CD14-positive monocyte (primary cell): ENCODE data around the gene CAMK1D. TPM values are rescaled to one million over a fixed set of nuclear protein-coding genes. Genes with fewer than 3 reads are reported as not detected.
A peak's percentile ranks its signal among the peaks of the same experiment; 100 is the strongest.
"Not testable (repeated sequence)": the region's sequence is repeated elsewhere in the genome, so short reads cannot be mapped to it uniquely, and the experiment has no call there.

Experiments used
- DNase-seq, 3 donors: peaks; one replicate each; pipeline ENCODE4 v3.0.0-alpha.2; 2011 to 2022
- H2AFZ ChIP-seq: 2 replicates; pipeline ENCODE4 v1.6.0; 2012; ENCODE audit warnings: mild to moderate bottlenecking, low read depth, low read length, inconsistent platforms; ENCODE audit not compliant: insufficient read depth, poor library complexity, severe bottlenecking
- H3K27ac ChIP-seq, 2 donors: 1 replicate in 1 of 2; 2 replicates in 1 of 2; pipeline ENCODE4 v1.5.1; 2012 to 2013; ENCODE audit warnings: low read length in 2 of 2, control low read depth in 1 of 2, inconsistent platforms in 1 of 2, low read depth in 1 of 2, mild to moderate bottlenecking in 1 of 2
- H3K27me3 ChIP-seq, 2 donors: one replicate each; pipeline versions ENCODE4 v1.6.0 to v1.6.1; 2011 to 2013; ENCODE audit warnings: low read length in 2 of 2; ENCODE audit not compliant: control insufficient read depth in 2 of 2, insufficient read depth in 2 of 2
- H3K36me3 ChIP-seq, 2 donors: replicated peaks in 1 of 2; 1 replicate in 1 of 2; 2 replicates in 1 of 2; pipeline versions ENCODE4 v1.5.1 to v1.6.1; 2012 to 2013; ENCODE audit warnings: low read length in 2 of 2, control low read depth in 1 of 2, inconsistent platforms in 1 of 2, mild to moderate bottlenecking in 1 of 2; ENCODE audit not compliant: insufficient read depth in 2 of 2, control insufficient read depth in 1 of 2
- H3K4me1 ChIP-seq, 2 donors: 1 replicate in 1 of 2; 2 replicates in 1 of 2; pipeline versions ENCODE4 v1.5.1 to v1.6.1; 2012 to 2013; ENCODE audit warnings: low read length in 2 of 2, control low read depth in 1 of 2, inconsistent platforms in 1 of 2, mild to moderate bottlenecking in 1 of 2, moderate library complexity in 1 of 2; ENCODE audit not compliant: insufficient read depth in 2 of 2, control insufficient read depth in 1 of 2
- H3K4me2 ChIP-seq: replicated peaks from 2 replicates; pipeline ENCODE3; 2012; ENCODE audit warnings: low read length, moderate library complexity, mild to moderate bottlenecking; ENCODE audit not compliant: poor library complexity, severe bottlenecking; ENCODE audit errors: extremely low read depth
- H3K4me3 ChIP-seq, 3 experiments: fragments of 200-600 bp in 1 of 3; sonication (generic) in 1 of 3; replicated peaks in 1 of 3; 1 replicate in 2 of 3; 2 replicates in 1 of 3; pipeline ENCODE4 v1.5.1; 2011 to 2013; ENCODE audit warnings: low read length in 3 of 3, mild to moderate bottlenecking in 3 of 3, control low read depth in 2 of 3, low read depth in 2 of 3, inconsistent platforms in 1 of 3, moderate library complexity in 1 of 3
- H3K79me2 ChIP-seq: 2 replicates; pipeline ENCODE4 v1.6.0; 2012; ENCODE audit warnings: mild to moderate bottlenecking, control low read depth, inconsistent platforms, low read length, moderate library complexity; ENCODE audit not compliant: insufficient read depth
- H3K9ac ChIP-seq: 2 replicates; pipeline ENCODE4 v1.6.0; 2017; ENCODE audit warnings: low read length, mild to moderate bottlenecking; ENCODE audit not compliant: insufficient read depth, poor library complexity, severe bottlenecking
- H3K9me3 ChIP-seq, 2 donors: replicated peaks in 1 of 2; 1 replicate in 1 of 2; 2 replicates in 1 of 2; pipeline versions ENCODE4 v1.5.1 to v1.6.1; 2012 to 2013; ENCODE audit warnings: low read length in 2 of 2, control low read depth in 1 of 2; ENCODE audit not compliant: control insufficient read depth in 1 of 2, insufficient read depth in 1 of 2
- H4K20me1 ChIP-seq: 2 replicates; pipeline ENCODE4 v1.6.0; 2012; ENCODE audit warnings: mild to moderate bottlenecking, low read length, control low read depth, moderate library complexity; ENCODE audit not compliant: insufficient read depth
- H3K27ac Mint-ChIP-seq, 7 donors: one replicate each; pipeline ENCODE4 v1.8.0; 2020; ENCODE audit warnings: mild to moderate bottlenecking in 7 of 7, mixed read lengths in 7 of 7, moderate library complexity in 6 of 7, inconsistent platforms in 2 of 7
- H3K27me3 Mint-ChIP-seq, 3 donors: one replicate each; pipeline ENCODE4 v1.8.0; 2021 to 2022; ENCODE audit warnings: low read depth in 3 of 3, mild to moderate bottlenecking in 3 of 3, mixed read lengths in 3 of 3, moderate library complexity in 3 of 3, inconsistent platforms in 1 of 3
- H3K36me3 Mint-ChIP-seq, 2 donors: one replicate each; pipeline ENCODE4 v1.8.0; 2020; ENCODE audit warnings: mixed read lengths in 2 of 2, inconsistent platforms in 1 of 2, mild to moderate bottlenecking in 1 of 2
- H3K4me1 Mint-ChIP-seq: one replicate; pipeline ENCODE4 v1.8.0; 2020; ENCODE audit warnings: mild to moderate bottlenecking, mixed read lengths
- H3K4me3 Mint-ChIP-seq, 2 donors: one replicate each; pipeline ENCODE4 v1.8.0; 2020; ENCODE audit warnings: mild to moderate bottlenecking in 2 of 2, mixed read lengths in 2 of 2, moderate library complexity in 1 of 2
- H3K9me3 Mint-ChIP-seq, 7 donors: one replicate each; pipeline ENCODE4 v1.8.0; 2020 to 2022; ENCODE audit warnings: mixed read lengths in 7 of 7, mild to moderate bottlenecking in 6 of 7, moderate library complexity in 6 of 7, inconsistent platforms in 2 of 7
- WGBS: methylation state at CpG from one replicate; pipeline ENCODE4 v1.1.5; 2013; ENCODE audit warnings: missing lambda C conversion rate; ENCODE audit not compliant: insufficient coverage; 5-methylcytosine and 5-hydroxymethylcytosine counted together
- intact Hi-C, 2 donors: fragments of 100-400 bp; cut with micrococcal nuclease; formaldehyde crosslinking; loops; one replicate each; pipeline versions ENCODE4 v1.15.0 to v1.15.1; 2023
- polyA plus RNA-seq, 3 donors: library from polyadenylated mRNA; depleted of rRNA in 1 of 3; unstranded in 2 of 3; stranded (reverse) in 1 of 3; fragments of 300-500 nt in 2 of 3; fragments of >200 nt in 1 of 3; fragmentation: Illumina TruSeq in 2 of 3; gene quantifications; 1 replicate in 2 of 3; 2 replicates in 1 of 3; pipeline ENCODE4 v1.2.3, GENCODE V29; 2012 to 2021
- TF ChIP-seq, protein P1 (sequence below): fragments of 200-600 bp; IDR thresholded peaks from one replicate; pipeline ENCODE4 v1.8.0; 2022; ENCODE audit warnings: antibody characterized with exemption, mild to moderate bottlenecking

CAMK1D gene
- polyA plus RNA-seq, 3 donors, result 6.7 to 11.8 (median 7.1) TPM

GRCh38 chr10:12491491-12491890, 142.1 kb downstream of the CAMK1D start:
- no peak overlapping the region for H3K27ac ChIP-seq
- H4K20me1 ChIP-seq, result peaks cover 75% of the 10 kb centered on the region
- no peak overlapping the region for H3K4me3 ChIP-seq
- Mint-ChIP-seq H3K4me1 (no peaks in the 10 kb centered on the region), H3K9me3 (peaks cover 0 to 3% (median 0%) of the 10 kb centered on the region in 7 donors), H3K4me3 (no peak overlapping the region), H3K27ac (no peak overlapping the region), H3K27me3 (peaks cover 0 to 6% (median 5%) of the 10 kb centered on the region in 3 donors), H3K36me3 (no peaks in the 10 kb centered on the region)
- no peak for DNase-seq
- H3K4me2 ChIP-seq, result no peak overlapping the region
- 100% methylated on average over 5 of the region's 10 CpGs for whole genome bisulfite sequencing
- no peaks in the 10 kb centered on the region for H3K36me3 ChIP-seq
- H2AFZ ChIP-seq, result no peak overlapping the region
- H3K27me3 ChIP-seq, result no peaks in the 10 kb centered on the region
- no peaks in the 10 kb centered on the region for H3K9me3 ChIP-seq
- H3K79me2 ChIP-seq, result no peaks in the 10 kb centered on the region
- TF ChIP-seq, protein P1, sequence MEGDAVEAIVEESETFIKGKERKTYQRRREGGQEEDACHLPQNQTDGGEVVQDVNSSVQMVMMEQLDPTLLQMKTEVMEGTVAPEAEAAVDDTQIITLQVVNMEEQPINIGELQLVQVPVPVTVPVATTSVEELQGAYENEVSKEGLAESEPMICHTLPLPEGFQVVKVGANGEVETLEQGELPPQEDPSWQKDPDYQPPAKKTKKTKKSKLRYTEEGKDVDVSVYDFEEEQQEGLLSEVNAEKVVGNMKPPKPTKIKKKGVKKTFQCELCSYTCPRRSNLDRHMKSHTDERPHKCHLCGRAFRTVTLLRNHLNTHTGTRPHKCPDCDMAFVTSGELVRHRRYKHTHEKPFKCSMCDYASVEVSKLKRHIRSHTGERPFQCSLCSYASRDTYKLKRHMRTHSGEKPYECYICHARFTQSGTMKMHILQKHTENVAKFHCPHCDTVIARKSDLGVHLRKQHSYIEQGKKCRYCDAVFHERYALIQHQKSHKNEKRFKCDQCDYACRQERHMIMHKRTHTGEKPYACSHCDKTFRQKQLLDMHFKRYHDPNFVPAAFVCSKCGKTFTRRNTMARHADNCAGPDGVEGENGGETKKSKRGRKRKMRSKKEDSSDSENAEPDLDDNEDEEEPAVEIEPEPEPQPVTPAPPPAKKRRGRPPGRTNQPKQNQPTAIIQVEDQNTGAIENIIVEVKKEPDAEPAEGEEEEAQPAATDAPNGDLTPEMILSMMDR, result no peak
- intact Hi-C loops, result no loop called here
- H3K9ac ChIP-seq, result no peak overlapping the region
- no peaks in the 10 kb centered on the region for H3K4me1 ChIP-seq

- TF ChIP-seq, protein P1, result no peak
- H3K4me2 ChIP-seq, result no peak overlapping the region
- Mint-ChIP-seq H3K9me3 (peaks cover 0 to 3% (median 0%) of the 10 kb centered on the region in 7 donors), H3K36me3 (no peaks in the 10 kb centered on the region), H3K27ac (peak overlapping the region in 1 of 7 donors; percentile 64), H3K4me1 (no peaks in the 10 kb centered on the region), H3K27me3 (peaks cover 3 to 6% (median 5%) of the 10 kb centered on the region in 3 donors), H3K4me3 (no peak overlapping the region)
- no peak overlapping the region for H2AFZ ChIP-seq
- H3K27ac ChIP-seq, result no peak overlapping the region
- H3K9ac ChIP-seq, result no peak overlapping the region
- no peak for DNase-seq
- no peaks in the 10 kb centered on the region for H3K79me2 ChIP-seq
- H3K9me3 ChIP-seq, result no peaks in the 10 kb centered on the region
- H3K4me1 ChIP-seq, result no peaks in the 10 kb centered on the region
- H4K20me1 ChIP-seq, result peaks cover 75% of the 10 kb centered on the region
- WGBS, result 96% methylated on average over 7 of the region's 8 CpGs
- no peak overlapping the region for H3K4me3 ChIP-seq
- H3K27me3 ChIP-seq, result no peaks in the 10 kb centered on the region
- H3K36me3 ChIP-seq, result no peaks in the 10 kb centered on the region
- intact Hi-C loops, result no loop called here
Observed at GRCh38 chr10:12492016-12492415, 142.7 kb downstream of the CAMK1D start.

GRCh38 chr10:12497046-12497445, 147.7 kb downstream of the CAMK1D start:
- H3K9ac ChIP-seq, DNase-seq, H3K79me2 ChIP-seq, H3K9me3 ChIP-seq, H3K36me3 Mint-ChIP-seq, H3K27ac Mint-ChIP-seq, H3K27ac ChIP-seq, H3K4me3 Mint-ChIP-seq, H3K4me2 ChIP-seq, H2AFZ ChIP-seq, H3K4me3 ChIP-seq, H3K36me3 ChIP-seq, intact Hi-C loops: not testable (repeated sequence)
- H3K27me3 Mint-ChIP-seq, result peaks cover 15 to 23% (median 18%) of the 10 kb centered on the region in 3 donors
- Histone ChIP-seq H3K4me1 (peaks cover 13 to 14% of the 10 kb centered on the region in 2 donors), H4K20me1 (peaks cover 73% of the 10 kb centered on the region), H3K27me3 (peaks cover 0 to 11% of the 10 kb centered on the region in 2 donors)
- peaks cover 0 to 10% (median 5%) of the 10 kb centered on the region in 7 donors for H3K9me3 Mint-ChIP-seq
- peaks cover 24% of the 10 kb centered on the region for H3K4me1 Mint-ChIP-seq
- 100% methylated on average over 6 of the region's 10 CpGs for WGBS
